GM12891 (cell line): ENCODE results near the gene PPP1R1B.

Experiments
- DNase-seq: peaks from one replicate; pipeline ENCODE4 v3.0.0; 2011; ENCODE audit warnings: low spot score; ENCODE audit not compliant: insufficient read length
- FAIRE-seq: peaks from 2 replicates; lab custom pipeline; 2011; peaks lifted over from hg19 to GRCh38; lab: Jason Lieb, UNC
- PAX5 ChIP-seq: IDR thresholded peaks from 2 replicates; pipeline ENCODE4 v1.6.1; 2011; ENCODE audit warnings: low read length, moderate library complexity, mild to moderate bottlenecking; ENCODE audit not compliant: insufficient read depth, severe bottlenecking
- POLR2A ChIP-seq: IDR thresholded peaks from 2 replicates; pipeline ENCODE4 v1.6.1; 2011; ENCODE audit warnings: low read depth, low read length, control low read depth
- POLR2AphosphoS5 ChIP-seq: IDR thresholded peaks from 2 replicates; pipeline ENCODE4 v1.6.1; 2011; ENCODE audit warnings: low read depth, low read length, control low read depth
- POU2F2 ChIP-seq: IDR thresholded peaks from 2 replicates; pipeline ENCODE4 v1.6.1; 2011; ENCODE audit warnings: low read depth, mild to moderate bottlenecking, control low read depth, low read length, moderate library complexity
- SPI1 ChIP-seq: IDR thresholded peaks from 2 replicates; pipeline ENCODE4 v1.6.1; 2011; ENCODE audit warnings: low read depth, low read length, control low read depth
- TAF1 ChIP-seq: IDR thresholded peaks from 2 replicates; pipeline ENCODE4 v1.6.1; 2011; ENCODE audit warnings: low read depth, low read length, control low read depth

The PPP1R1B gene

DNA sequence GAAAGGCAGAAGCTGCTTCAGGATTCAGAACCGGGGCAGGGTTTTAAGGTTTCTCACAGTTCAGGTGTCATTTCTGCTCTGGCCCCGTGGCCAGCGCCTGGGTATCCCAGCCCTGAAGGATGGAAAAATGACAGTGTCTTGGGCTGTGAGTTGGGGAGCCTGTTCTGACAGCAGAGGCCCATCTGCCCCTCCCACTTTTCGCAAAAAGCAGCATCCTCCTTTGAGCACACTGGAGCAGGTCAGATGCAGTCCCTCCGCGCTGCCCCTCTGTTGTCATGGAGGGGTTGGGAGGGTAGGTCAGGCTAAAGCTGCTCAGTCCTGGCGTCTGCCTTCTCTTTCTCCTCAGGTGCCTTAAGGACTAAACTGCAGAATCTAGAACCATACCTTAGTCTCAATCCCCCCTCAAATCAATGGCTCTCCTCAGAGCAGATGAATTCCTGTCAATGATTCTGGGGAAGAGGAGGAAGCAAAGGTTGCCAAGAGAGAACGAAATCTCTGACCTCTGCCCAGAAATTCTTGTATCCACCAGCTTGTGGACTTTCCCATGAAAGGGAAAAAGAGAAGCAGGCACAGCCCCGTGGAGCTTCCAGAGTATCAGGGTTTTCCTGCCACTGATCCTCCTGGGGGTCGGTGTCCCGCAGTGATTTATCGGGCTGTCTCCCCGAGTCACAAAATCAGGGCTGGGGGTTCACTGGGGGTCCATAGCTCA, 26.3 kb upstream of the PPP1R1B start:
- TF ChIP-seq POLR2A = no peak
- TF ChIP-seq PAX5 = no peak
- TF ChIP-seq TAF1 = no peak
- no peak for TF ChIP-seq SPI1
- TF ChIP-seq POU2F2 = no peak
- TF ChIP-seq POLR2AphosphoS5 = no peak
- FAIRE-seq (no peak), DNase-seq (no peak)

DNA sequence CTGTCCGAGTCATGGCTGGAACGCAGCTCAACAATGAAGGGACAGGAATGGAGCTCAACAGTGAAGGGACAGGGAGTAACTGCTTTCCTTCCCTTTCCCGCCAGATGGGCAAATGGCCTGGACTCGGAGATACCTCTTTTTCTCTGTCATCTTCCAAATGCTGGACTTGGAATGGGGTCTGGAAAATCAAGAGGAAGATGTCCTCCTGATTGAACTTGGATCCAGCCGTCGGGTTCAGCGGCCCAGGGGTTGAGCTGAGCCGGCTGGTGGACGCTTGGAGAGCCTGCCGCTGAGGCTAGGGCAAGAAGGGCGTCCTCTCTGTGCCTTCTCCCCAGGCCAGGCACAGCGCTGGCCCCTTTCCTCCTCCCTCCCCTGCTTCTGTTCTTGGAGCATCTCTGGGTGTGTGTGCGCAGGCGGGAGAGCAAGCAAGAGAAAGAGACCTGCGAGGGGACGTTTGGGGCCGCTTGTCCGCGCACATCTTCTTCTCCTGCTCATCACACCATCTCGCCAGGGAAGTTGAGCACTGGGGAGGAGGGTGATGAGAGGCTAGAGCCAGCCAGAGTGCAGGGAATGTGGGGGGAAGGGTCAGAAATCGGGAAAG, 25.7 kb upstream of the PPP1R1B start:
- TF ChIP-seq TAF1 = no peak
- TF ChIP-seq POU2F2 = no peak
- TF ChIP-seq POLR2A = no peak
- no peak for TF ChIP-seq PAX5
- TF ChIP-seq POLR2AphosphoS5 = no peak
- TF ChIP-seq SPI1 = no peak
- FAIRE-seq (no peak), DNase-seq (no peak)

DNA sequence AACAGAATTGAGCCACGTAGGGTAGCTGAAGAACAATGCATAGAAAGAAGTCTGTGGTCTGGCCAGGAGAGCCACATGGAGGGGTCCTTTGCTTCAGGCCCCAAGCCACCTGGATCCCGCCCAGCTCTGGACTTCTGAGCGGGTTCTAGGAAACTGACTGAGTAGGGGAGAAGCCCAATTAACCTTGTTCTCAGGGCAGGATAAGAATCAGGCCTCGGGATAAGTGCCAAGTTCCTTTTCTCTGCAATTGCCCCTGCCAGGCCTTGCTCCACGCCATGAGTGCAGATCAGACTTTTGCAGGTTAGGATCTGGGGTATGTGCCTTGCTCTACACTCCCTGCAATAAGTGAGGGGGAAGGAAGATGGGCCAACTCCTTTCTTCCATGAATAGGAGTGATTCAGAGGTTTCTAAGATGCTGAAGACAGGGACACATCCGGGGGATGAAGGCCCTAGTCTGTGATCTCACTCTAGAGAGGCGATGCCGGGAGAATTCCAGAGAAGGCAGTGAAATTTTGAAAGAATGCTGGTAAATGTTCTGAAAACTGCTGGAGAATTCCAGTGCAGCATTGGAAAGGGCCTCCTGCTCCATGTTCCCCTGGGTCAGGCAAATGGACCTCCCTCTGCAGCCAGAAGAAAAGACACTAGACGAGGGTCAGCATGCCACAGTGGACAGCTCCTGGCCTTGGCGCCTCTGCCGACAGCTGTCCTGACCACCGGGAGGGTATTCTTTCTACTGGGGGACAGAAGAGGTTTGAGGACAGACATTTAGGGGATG, 24.8 kb upstream of the PPP1R1B start:
- FAIRE-seq = no peak
- TF ChIP-seq POLR2A (no peak), PAX5 (no peak), SPI1 (no peak), POU2F2 (no peak), TAF1 (no peak), POLR2AphosphoS5 (no peak)
- DNase-seq = no peak

DNA sequence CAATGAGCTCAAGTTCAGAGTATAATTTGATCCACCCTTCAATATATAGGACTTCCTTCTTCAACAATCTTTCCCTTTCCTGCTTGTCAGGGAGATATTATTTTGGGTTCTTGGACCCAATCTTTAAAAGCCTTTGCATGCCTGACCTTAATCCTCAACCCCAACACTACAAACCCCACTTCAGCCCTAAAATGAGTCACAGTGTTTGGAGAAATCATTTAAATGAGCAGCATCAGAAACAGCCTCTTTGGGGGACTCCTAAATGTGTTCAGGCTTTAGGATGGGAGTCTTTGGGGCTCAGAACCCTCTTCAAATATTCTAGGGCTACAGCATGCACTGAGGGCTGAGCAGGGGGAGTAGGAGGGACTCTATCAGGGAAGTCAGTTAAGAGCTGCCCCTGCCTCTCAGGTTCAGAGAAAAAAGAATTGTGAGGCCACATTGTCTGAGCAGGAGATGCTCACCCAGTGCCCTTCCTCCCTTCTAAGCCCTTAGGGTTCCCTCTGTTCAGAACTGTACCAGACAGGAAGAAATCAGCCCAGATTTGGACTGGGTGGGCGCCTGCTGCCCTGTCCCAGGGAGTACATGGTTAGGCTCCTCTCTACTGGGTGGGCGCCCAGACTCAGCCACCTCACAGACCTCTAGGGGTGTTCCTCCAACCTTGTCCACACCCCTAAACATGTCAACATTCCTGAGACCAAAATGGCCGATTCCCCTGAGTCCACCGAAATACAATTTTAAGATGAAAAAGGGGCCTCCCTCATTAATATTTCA, 24.0 kb upstream of the PPP1R1B start:
- FAIRE-seq = no peak
- no peak for DNase-seq
- no peak for TF ChIP-seq POU2F2
- no peak for TF ChIP-seq TAF1
- no peak for TF ChIP-seq PAX5
- no peak for TF ChIP-seq SPI1
- no peak for TF ChIP-seq POLR2AphosphoS5
- no peak for TF ChIP-seq POLR2A

DNA sequence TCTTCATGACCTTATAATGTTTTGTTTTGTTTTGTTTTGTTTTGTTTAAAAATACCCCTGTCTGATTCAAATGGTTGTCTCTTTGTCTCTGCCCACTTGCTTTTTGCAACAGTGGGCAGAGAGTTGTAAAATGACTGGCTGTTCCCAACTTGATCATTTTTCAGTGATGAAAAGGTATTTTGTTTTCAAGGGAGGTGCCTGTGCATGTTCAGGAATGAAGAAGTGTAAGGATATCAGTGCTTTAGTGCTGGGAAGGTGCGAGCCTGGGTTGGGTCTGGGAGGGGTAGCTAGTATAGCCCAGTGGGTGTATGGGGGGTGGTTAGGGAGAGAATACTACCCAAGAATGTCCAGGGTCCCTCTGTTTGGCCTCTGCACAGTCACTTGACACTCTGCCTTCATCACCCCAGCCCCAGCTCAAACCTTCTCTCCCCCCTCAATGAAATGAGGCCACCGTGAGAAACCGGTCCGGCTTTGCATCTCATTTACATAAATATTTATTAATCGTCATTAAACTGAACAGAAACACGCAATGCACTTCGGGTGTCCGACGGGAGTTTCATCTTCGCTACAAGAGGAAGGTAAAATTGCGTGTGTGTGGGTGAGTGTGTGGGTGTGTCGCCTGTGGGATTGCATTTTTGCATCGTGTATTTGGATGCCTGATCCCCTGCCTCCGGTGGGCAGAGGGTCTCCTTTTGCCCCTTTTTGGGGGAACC, 23.3 kb upstream of the PPP1R1B start:
- DNase-seq = no peak
- no peak for TF ChIP-seq PAX5
- peak; percentile 82; the same call in 1 of the 2 replicates for TF ChIP-seq POU2F2
- peak; percentile 23 for FAIRE-seq

DNA sequence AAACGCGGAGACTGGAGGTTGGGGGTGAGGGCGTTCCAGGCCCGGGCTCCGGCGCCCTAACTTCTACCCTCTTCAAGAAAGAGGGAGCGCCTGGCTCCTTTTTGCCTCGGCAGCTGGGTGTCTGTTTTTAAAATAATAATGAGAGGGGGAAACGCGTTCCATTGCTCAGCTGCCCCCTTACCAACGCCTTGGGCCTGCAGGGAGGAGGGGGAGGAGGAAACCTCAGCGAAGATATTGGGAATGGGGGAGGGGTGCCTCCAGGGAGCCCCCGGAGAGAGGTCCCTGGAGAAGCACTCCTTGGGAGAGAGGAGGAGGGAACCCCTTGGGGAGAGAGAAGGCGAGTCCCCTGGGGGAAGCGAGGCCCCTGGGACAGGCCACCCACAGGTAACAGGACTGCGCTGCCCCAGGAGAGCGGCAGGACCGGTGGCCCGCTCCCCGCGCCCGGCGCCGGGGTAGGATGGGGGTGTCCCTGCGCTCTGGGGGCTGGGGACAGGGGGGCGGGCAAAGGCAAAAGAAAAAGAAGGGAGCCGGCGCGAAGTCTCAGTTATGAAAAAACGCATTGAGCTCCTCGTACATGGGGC, 21.8 kb upstream of the PPP1R1B start:
- TF ChIP-seq POLR2A (no peak), POLR2AphosphoS5 (no peak), SPI1 (no peak), TAF1 (no peak), POU2F2 (no peak), PAX5 (no peak)
- no peak for DNase-seq
- no peak for FAIRE-seq

DNA sequence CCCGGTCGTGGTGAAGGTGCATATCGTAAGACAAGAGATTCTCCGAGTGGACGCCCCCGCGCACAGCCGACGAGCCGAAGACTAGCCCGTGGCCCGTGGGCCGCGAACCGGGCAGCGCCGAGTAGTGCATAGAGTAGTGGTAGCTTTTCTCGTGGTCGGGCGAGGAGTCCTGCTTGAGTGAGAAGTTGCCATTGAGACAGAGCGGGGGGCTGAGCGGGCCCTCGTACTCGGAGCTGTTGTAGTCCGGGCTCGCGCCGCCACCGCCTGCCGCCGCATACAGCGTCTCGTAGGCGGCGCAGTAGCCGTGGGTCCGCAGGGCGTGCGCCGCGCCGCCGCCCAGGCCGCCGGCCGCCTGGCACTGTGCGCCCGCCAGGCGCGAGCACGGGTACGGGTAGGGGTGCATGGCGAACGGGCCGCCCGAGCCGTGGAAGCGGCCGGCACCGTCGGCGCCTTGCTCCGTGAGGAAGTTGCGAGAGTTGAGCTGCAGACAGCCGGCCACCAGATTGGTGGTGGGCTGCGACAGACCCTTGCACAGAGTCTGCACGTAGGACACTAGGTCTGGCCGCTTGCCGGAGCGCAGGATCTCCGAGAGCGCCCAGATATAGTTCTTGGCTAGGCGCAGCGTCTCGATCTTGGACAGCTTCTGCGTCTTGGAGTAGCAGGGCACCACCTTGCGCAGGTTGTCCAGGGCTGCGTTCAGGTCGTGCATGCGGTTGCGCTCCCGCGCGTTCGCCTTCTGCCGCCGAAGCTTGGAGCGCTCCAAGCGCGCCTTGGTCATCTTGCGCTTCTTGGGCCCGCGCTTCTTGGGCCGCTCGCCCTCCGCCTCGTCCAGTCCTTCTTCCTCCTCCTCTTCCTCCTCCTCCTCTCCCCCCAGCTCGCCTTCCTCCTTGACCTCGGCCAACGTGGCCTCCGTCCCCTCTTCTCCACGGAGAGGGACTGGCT, 21.0 kb upstream of the PPP1R1B start:
- FAIRE-seq = no peak
- no peak for TF ChIP-seq SPI1
- TF ChIP-seq POLR2AphosphoS5 = no peak
- no peak for TF ChIP-seq POLR2A
- TF ChIP-seq POU2F2 = no peak
- no peak for TF ChIP-seq PAX5
- TF ChIP-seq TAF1 = no peak
- DNase-seq = no peak
